ENCODE results near the gene SUN1.

SUN1 gene

DNA sequence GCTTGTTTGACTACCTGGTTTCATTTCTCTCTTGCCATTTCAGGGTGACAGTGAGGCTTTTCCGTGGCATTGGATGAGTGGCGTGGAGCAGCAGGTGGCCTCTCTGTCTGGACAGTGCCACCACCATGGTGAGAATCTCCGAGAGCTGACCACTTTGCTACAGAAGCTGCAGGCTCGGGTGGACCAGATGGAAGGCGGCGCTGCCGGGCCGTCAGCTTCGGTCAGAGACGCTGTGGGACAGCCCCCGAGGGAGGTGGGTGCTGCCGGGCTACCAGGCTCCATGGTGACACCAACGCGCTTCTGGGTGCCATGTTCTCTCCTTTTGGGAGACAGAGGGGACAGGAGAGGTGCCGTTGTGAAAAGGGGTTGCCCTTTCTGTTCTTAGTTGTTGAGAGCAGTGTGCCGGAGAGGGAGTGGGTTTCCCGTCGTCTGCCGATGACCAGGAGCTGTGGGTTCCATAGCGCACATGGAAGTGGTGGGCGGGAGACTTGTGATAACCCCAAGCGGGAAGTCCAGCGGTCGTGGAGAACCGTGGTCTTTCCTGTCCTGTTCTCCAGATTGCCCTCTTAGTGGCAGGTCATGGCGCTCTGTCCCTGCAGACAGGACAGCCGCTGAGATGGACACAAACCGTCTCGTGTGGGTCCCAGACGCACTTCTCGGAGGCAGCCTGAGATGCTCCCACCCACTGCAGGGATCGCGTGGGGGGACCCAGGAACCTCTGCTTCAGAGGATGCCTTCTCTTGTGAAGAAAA is 21.3 kb downstream of the SUN1 start:
- H3K27ac ChIP-seq, result no peak overlapping the region
- TF ChIP-seq, protein P1, sequence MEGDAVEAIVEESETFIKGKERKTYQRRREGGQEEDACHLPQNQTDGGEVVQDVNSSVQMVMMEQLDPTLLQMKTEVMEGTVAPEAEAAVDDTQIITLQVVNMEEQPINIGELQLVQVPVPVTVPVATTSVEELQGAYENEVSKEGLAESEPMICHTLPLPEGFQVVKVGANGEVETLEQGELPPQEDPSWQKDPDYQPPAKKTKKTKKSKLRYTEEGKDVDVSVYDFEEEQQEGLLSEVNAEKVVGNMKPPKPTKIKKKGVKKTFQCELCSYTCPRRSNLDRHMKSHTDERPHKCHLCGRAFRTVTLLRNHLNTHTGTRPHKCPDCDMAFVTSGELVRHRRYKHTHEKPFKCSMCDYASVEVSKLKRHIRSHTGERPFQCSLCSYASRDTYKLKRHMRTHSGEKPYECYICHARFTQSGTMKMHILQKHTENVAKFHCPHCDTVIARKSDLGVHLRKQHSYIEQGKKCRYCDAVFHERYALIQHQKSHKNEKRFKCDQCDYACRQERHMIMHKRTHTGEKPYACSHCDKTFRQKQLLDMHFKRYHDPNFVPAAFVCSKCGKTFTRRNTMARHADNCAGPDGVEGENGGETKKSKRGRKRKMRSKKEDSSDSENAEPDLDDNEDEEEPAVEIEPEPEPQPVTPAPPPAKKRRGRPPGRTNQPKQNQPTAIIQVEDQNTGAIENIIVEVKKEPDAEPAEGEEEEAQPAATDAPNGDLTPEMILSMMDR (IDR thresholded peaks at IDR 0.05), result no peak
- no peak for TF ChIP-seq ZFX (IDR thresholded peaks at IDR 0.05; ENCODE audit: borderline replicate concordance)

DNA sequence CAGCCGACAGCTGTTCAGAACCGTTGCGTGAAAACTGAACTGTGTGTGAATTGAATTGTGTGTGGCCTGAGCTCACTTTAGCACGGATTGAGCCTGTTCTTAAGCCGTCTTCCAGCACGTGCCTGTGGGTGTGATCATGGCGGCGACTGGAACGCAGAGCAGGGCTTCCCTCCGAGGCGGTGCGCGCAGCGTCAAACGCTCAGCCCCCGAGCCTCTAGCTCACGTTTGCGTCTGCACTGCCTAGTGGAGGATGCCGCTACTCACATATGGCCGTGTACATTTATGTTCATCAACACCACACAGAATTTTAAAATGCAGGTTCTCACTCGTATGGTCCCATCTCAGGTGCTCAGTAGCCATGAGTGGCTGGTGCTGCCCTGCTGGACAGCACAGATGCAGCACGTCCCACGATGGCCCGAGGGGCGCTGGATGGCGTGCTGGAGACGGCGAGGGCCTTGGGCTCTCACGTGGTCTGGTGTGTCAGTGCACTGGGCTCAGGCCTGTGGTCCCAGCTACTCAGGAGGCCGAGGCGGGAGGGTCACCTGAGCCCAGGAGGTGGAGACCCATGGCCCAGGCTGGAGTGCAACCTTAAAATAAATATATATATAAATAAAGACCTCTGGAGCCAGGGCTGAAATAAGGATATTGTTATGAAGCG is 22.0 kb downstream of the SUN1 start:
- H3K27ac ChIP-seq, result no peak overlapping the region
- TF ChIP-seq, protein P1 (IDR thresholded peaks at IDR 0.05), result no peak
- no peak for TF ChIP-seq ZFX (IDR thresholded peaks at IDR 0.05; ENCODE audit: borderline replicate concordance)

DNA sequence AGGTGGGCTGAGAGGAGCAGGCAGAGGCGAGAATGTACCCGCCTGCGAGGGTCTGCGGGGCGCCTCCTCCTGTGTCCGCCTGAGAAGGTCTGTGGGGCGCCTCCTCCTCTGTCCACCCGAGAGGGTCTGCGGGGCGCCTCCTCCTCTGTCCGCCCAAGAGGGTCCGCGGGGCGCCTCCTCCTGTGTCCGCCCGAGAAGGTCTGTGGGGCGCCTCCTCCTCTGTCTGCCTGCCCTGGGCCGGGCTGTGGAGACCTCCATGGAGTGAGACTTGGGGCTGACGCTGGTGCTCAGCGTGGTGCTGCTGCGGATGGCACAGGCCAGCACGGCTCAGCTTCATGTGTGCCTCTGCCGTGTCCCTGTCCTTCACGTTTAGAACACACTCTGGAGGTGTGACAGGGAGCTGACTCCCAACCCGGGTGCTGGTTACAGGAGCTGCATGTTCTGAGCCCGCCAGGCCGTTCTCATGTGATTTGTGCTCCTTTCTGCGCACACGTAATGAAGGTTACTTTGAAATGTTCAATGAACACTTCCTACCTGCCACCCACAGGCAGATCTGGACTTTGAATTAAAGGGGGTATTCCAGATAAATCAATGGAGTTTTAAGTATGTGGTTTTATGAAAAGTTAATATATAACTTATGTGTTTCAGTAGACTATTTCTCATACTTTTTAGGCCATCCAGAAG is 23.6 kb downstream of the SUN1 start:
- no peak overlapping the region for H3K27ac ChIP-seq
- no peak for TF ChIP-seq ZFX (IDR thresholded peaks at IDR 0.05; ENCODE audit: borderline replicate concordance)
- TF ChIP-seq, protein P1 (IDR thresholded peaks at IDR 0.05), result no peak

DNA sequence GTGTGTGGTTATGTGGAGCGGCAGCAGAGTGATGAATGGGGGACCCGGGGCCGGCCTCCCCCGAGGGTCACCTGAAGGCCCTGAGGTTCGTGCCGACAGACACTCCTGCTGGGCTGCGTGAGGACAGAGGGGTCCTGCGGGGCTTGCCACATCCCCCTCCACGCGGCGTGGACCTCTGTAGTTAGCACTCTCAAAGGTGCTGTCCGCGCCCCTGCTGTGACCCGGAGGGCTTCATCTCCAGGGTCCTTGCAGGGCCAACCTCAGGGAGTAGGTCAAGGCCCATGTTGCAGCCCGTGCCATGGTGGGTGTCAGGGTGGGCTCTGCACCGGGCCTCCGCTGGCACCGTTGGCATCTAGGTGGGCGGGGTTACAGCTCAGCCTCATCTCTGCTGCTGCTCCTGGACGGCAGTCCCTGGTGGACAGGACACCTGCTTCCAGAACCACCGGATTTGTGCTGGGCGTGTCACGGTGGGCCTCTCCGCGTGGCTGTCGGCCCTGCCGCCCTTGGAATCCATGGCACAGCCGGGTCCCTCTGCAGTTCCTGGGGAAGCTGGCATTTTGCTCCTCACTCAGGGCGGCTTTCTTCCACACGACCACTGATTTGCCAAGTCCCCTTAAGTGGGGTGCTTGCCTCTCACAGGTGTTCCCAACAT is 24.3 kb downstream of the SUN1 start:
- TF ChIP-seq, protein P1 (IDR thresholded peaks at IDR 0.05), result no peak
- no peak for TF ChIP-seq ZFX (IDR thresholded peaks at IDR 0.05; ENCODE audit: borderline replicate concordance)
- no peak overlapping the region for H3K27ac ChIP-seq

DNA sequence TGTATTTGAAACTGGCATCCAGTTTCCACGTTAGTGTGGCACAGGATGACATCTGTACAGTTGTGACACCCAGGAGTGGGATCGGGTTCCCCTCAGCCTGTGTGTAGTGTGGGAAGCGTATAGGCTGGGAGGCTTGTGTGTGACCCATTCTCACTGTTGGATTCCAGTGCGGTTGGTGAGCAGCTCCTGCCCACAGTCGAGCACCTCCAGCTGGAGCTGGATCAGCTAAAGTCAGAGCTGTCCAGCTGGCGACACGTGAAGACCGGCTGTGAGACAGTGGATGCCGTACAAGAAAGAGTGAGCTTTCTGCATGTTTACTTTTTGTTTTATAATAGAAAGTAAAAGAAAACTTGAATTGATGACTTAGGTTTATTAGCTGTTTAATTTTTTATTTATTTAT is 25.4 kb downstream of the SUN1 start:
- no peak overlapping the region for H3K27ac ChIP-seq
- no peak for TF ChIP-seq ZFX (IDR thresholded peaks at IDR 0.05; ENCODE audit: borderline replicate concordance)
- TF ChIP-seq, protein P1 (IDR thresholded peaks at IDR 0.05), result no peak

DNA sequence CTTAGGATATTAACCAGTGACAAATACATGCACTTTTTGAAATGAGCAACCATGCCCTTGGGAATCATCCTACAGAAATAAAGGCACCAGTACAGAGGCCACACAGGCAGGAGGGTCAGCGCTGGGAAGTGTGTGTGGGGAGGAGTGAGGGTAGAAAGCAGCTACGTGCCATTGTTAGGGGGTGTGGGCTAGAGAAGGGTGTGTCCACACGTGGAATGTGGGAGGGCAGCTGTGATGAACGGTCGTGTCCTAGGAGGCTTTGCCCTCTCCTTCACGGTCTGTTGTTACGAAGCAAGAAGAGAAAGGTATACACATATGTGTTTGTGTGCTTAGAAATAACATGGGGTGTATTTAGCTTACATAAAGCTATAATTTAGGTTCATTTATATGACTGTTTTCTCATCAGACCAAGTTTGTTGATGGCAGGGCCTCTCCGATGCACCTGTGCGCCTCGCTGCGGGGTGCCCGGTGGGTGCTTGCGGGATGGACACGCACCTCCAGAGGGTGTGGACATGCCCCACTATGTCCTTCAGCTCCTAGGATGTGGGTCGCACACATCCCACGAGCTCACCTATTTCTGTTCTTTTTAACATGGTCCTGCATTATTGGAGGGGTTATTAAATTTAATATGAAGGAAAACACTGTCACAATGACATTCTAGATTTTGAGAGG is 27.2 kb downstream of the SUN1 start:
- TF ChIP-seq, protein P1 (IDR thresholded peaks at IDR 0.05), result no peak
- no peak for TF ChIP-seq ZFX (IDR thresholded peaks at IDR 0.05; ENCODE audit: borderline replicate concordance)
- H3K27ac ChIP-seq, result no peak overlapping the region
